IPS-18c (cell line): ENCODE results near the gene NCR3LG1.

Source experiments
- H3K4me3 ChIP-seq: 2 replicates; pipeline ENCODE4 v1.7.0; 2013; ENCODE audit warnings: low read depth, mild to moderate bottlenecking, low read length, moderate library complexity; ENCODE audit not compliant: insufficient read depth
- H3K9me3 ChIP-seq: one replicate; pipeline ENCODE4 v1.6.1; 2013; ENCODE audit warnings: mild to moderate bottlenecking, low read length, moderate library complexity; ENCODE audit not compliant: control insufficient read depth, insufficient read depth

The NCR3LG1 gene

GRCh38 chr11:17366495-17366894 lies 14.9 kb downstream of the NCR3LG1 start:
- H3K4me3 ChIP-seq, result no peak overlapping the region
- H3K9me3 ChIP-seq, result peaks cover 2% of the 10 kb centered on the region

GRCh38 chr11:17368551-17368950 lies 17.0 kb downstream of the NCR3LG1 start:
- no peak overlapping the region for H3K4me3 ChIP-seq
- H3K9me3 ChIP-seq, result peaks cover 7% of the 10 kb centered on the region

- Histone ChIP-seq H3K4me3 (no peak overlapping the region), H3K9me3 (peaks cover 6% of the 10 kb centered on the region)
These were observed 17.5 kb downstream of the NCR3LG1 start for GRCh38 chr11:17369094-17369493.

- Histone ChIP-seq H3K4me3 (no peak overlapping the region), H3K9me3 (peaks cover 6% of the 10 kb centered on the region)
These were observed 18.2 kb downstream of the NCR3LG1 start for GRCh38 chr11:17369684-17370243.

- H3K4me3 ChIP-seq, result no peak overlapping the region
- H3K9me3 ChIP-seq, result peaks cover 6% of the 10 kb centered on the region
These were observed 20.0 kb downstream of the NCR3LG1 start for GRCh38 chr11:17371614-17372013.

- Histone ChIP-seq H3K4me3 (no peak overlapping the region), H3K9me3 (peaks cover 6% of the 10 kb centered on the region)
These were observed 23.9 kb downstream of the NCR3LG1 start for GRCh38 chr11:17375547-17375946.

GRCh38 chr11:17376493-17376892 lies 24.9 kb downstream of the NCR3LG1 start:
- H3K4me3 ChIP-seq, result no peak overlapping the region
- H3K9me3 ChIP-seq, result peaks cover 6% of the 10 kb centered on the region

- Histone ChIP-seq H3K4me3 (no peak overlapping the region), H3K9me3 (no peaks in the 10 kb centered on the region)
These were observed 27.1 kb downstream of the NCR3LG1 start for GRCh38 chr11:17378655-17379054.

GRCh38 chr11:17379383-17380180 lies 28.0 kb downstream of the NCR3LG1 start:
- no peak overlapping the region for H3K4me3 ChIP-seq
- no peaks in the 10 kb centered on the region for H3K9me3 ChIP-seq

- Histone ChIP-seq H3K9me3 (no peaks in the 10 kb centered on the region), H3K4me3 (no peak overlapping the region)
These were observed 29.6 kb downstream of the NCR3LG1 start for GRCh38 chr11:17381156-17381555.

- H3K4me3 ChIP-seq, result no peak overlapping the region
- no peaks in the 10 kb centered on the region for H3K9me3 ChIP-seq
These were observed 30.6 kb downstream of the NCR3LG1 start for GRCh38 chr11:17382046-17382728.

GRCh38 chr11:17383461-17383860 lies 31.9 kb downstream of the NCR3LG1 start:
- H3K4me3 ChIP-seq, result no peak overlapping the region
- no peaks in the 10 kb centered on the region for H3K9me3 ChIP-seq

GRCh38 chr11:17384002-17384511 lies 32.5 kb downstream of the NCR3LG1 start:
- no peaks in the 10 kb centered on the region for H3K9me3 ChIP-seq
- H3K4me3 ChIP-seq, result no peak overlapping the region

- no peak overlapping the region for H3K4me3 ChIP-seq
These were observed 33.9 kb downstream of the NCR3LG1 start for GRCh38 chr11:17385492-17385891.

GRCh38 chr11:17385926-17386325 lies 34.3 kb downstream of the NCR3LG1 start:
- no peaks in the 10 kb centered on the region for H3K9me3 ChIP-seq
- no peak overlapping the region; the same call in 1 of the 2 replicates for H3K4me3 ChIP-seq

More at GRCh38 chr11:17385492-17385891, 33.9 kb downstream of the NCR3LG1 start:
- no peaks in the 10 kb centered on the region for H3K9me3 ChIP-seq

GRCh38 chr11:17386331-17387084 lies 34.9 kb downstream of the NCR3LG1 start:
- Histone ChIP-seq H3K9me3 (no peaks in the 10 kb centered on the region), H3K4me3 (no peak overlapping the region)

- Histone ChIP-seq H3K4me3 (no peak overlapping the region), H3K9me3 (no peaks in the 10 kb centered on the region)
These were observed 35.7 kb downstream of the NCR3LG1 start for GRCh38 chr11:17387254-17387653.
